ENCODE measurements around the gene ZFP90. TPM values are rescaled to one million over a fixed set of nuclear protein-coding genes. Genes with fewer than 3 reads are reported as not detected.

ZFP90 gene
- 146 TPM for total RNA-seq

GRCh38 chr16:68538880-68539701 lies at the start of gene ZFP90:
ZFP90 (plus strand) TSS chr16:68539291; CDS start chr16:68539793, 502 bp downstream.

Small RNA genes lying within 50 kb of the gene (small RNA-seq; reads per million reads assigned to genes)
- 0.12 reads per million for gene RNU4-36P (ENCODE audit: low replicate concordance)

Other genes with a start within 250 kb of the ZFP90 start
- 29.1 TPM for gene SLC7A6OS, start 228.3 kb upstream of the ZFP90 start, total RNA-seq
- 82.9 TPM for gene PRMT7, start 228.3 kb upstream of the ZFP90 start, total RNA-seq
- 107 TPM for gene SMPD3, start 90.8 kb upstream of the ZFP90 start, total RNA-seq
- 10.6 TPM for gene CDH3, start 106.0 kb downstream of the ZFP90 start, total RNA-seq
- gene CDH1, start 198.0 kb downstream of the ZFP90 start, total RNA-seq = 1.3 TPM